HEK293T (cell line): ENCODE measurements around the gene NOS1.

ENCODE experiments used
- ARNT ChIP-seq: fragments of 450-650 bp; IDR thresholded peaks from 2 replicates; pipeline ENCODE4 v1.6.1; 2017; ENCODE audit warnings: mild to moderate bottlenecking
- SP1 ChIP-seq: fragments of 450-650 bp; IDR thresholded peaks from 2 replicates; pipeline ENCODE4 v1.6.1; 2017
- ZNF384 ChIP-seq: fragments of 450-650 bp; IDR thresholded peaks from 2 replicates; pipeline ENCODE4 v1.6.1; 2016

- no peak for TF ChIP-seq ARNT
- TF ChIP-seq ZNF384, result no peak
- TF ChIP-seq SP1, result no peak
Measured at GRCh38 chr12:117361347-117361751, at the start of gene NOS1.
